ENCODE data around the gene DOP1A.

- TF ChIP-seq CTCF (IDR thresholded peaks at IDR 0.05) (no peak), EZH2 (IDR thresholded peaks at IDR 0.05; ENCODE audit: borderline replicate concordance, insufficient read depth, low read depth, low read length, poor library complexity, severe bottlenecking) (no peak)
Observed at GRCh38 chr6:83119742-83120300, 52.4 kb downstream of the DOP1A start.

All from B cell (primary cell).